HG03442 (cell line): ENCODE results near the gene C1QTNF1.

Experiments
- ATAC-seq: cut with Tn5 transposase; IDR thresholded peaks from one replicate; pipeline ENCODE4 v1.9.1; 2021; ENCODE audit warnings: mild to moderate bottlenecking, moderate library complexity; ENCODE audit not compliant: unreplicated experiment

Gene C1QTNF1

GRCh38 chr17:79090443-79091225 lies 66.7 kb downstream of the C1QTNF1 start:
- ATAC-seq, result no peak

DNA sequence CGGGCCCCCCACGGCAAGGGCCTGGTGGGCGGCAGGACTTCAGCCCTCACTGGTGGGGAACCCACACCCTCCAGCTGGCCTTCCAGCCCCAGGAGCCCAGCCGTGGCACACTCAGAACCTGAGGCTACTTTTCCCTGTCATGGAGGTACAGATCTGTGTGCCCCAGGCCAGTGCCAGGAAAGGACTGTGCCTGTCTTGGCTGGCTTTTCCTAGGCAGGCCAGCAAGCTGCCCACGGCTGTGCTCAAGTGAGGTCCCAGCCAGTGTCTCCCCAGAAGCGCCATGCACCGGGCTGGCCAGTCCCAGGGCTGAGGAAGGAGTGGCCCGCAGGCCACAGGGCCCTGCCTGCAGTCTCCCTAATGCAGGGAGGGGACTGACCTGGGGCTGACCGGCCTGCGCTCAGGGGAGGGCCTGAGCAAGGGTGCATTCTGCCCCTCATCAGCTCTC lies 67.3 kb downstream of the C1QTNF1 start:
- ATAC-seq, result no peak

- no peak for ATAC-seq
Measured at GRCh38 chr17:79092567-79092966, 68.6 kb downstream of the C1QTNF1 start.

GRCh38 chr17:79093270-79093669 lies 69.3 kb downstream of the C1QTNF1 start:
- ATAC-seq, result no peak

- ATAC-seq, result no peak
Measured at GRCh38 chr17:79094261-79094660, 70.3 kb downstream of the C1QTNF1 start.

GRCh38 chr17:79095345-79096055 lies 71.5 kb downstream of the C1QTNF1 start:
- no peak for ATAC-seq

- no peak for ATAC-seq
Measured at GRCh38 chr17:79096477-79096876, 72.5 kb downstream of the C1QTNF1 start.

DNA sequence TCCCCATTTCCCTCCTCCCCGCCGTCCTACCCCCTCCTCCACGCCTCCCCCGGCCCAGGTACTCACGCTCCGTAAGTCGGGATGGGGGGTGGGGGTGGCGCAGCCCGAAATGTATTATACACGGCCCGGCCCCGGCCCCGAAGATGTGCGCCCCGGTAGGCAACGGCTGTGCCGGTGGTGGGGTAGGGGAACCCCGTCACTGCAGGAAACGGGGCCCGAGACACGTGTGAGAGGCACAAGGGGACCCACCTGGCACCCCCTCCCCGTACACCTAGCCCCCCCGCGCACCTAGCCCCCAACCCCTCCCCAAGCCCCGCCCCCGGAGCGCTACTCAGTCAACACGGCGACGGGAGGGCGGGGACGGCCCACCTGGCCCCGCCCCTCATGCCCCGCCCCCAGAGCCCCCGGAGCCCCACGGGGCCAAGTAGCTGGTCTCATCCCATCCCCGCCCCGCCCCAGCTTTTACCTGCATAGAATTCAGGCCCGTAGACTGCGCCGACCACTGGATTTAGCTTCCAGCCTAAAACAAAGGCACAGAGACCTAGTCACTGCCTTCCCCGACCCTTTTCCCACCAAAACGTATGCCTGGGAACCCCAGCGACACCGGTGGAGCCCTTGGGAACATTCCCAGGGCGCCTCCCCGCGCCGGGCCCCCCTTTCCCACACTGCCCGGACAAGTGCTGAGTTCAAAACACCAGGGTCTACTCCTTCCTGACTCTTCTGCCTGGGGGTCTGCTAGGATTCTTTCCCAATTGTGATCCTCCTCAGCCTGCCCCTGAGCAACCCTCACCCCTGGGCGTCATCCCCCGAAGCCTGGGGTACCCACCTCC lies 73.5 kb downstream of the C1QTNF1 start:
- ATAC-seq, result no peak

- ATAC-seq, result no peak
Measured at GRCh38 chr17:79098282-79098867, 74.4 kb downstream of the C1QTNF1 start.
